DOHH2 (cell line): Measurements from ENCODE around the gene PRDM11.

ENCODE experiments used
- H3F3A ChIP-seq: fragments of 200-600 bp; sonication (generic), shearing (Covaris generic); 2 replicates; pipeline ENCODE4 v1.6.0; 2016; ENCODE audit warnings: antibody characterized with exemption, mild to moderate bottlenecking; ENCODE audit not compliant: control insufficient read depth, insufficient read depth
- H3K27ac ChIP-seq: fragments of 200-600 bp; sonication (generic); 2 replicates; pipeline ENCODE4 v1.5.1; 2014; ENCODE audit warnings: low read depth, mild to moderate bottlenecking, low read length, moderate library complexity
- H3K27me3 ChIP-seq: fragments of 200-600 bp; sonication (generic); 2 replicates; pipeline ENCODE4 v1.6.1; 2014; ENCODE audit warnings: mild to moderate bottlenecking, low read length, mixed read lengths; ENCODE audit not compliant: control insufficient read depth
- H3K36me3 ChIP-seq: fragments of 200-600 bp; sonication (generic); 2 replicates; pipeline ENCODE4 v1.6.1; 2014; ENCODE audit warnings: mild to moderate bottlenecking, low read length, moderate library complexity, mixed read lengths; ENCODE audit not compliant: control insufficient read depth
- H3K4me1 ChIP-seq: fragments of 200-600 bp; sonication (generic); 2 replicates; pipeline ENCODE4 v1.6.1; 2014; ENCODE audit warnings: mild to moderate bottlenecking, low read length, mixed read lengths; ENCODE audit not compliant: control insufficient read depth
- H3K4me2 ChIP-seq: fragments of 200-600 bp; sonication (generic); 2 replicates; pipeline ENCODE4 v1.6.0; 2014; ENCODE audit warnings: mild to moderate bottlenecking, low read length, moderate library complexity
- H3K4me3 ChIP-seq: fragments of 200-600 bp; sonication (generic); 2 replicates; pipeline ENCODE4 v1.5.1; 2014; ENCODE audit warnings: mild to moderate bottlenecking, low read length, mixed read lengths
- H3K79me2 ChIP-seq: fragments of 200-600 bp; sonication (generic); 2 replicates; pipeline ENCODE4 v1.6.1; 2014; ENCODE audit warnings: mild to moderate bottlenecking, low read length, mixed read lengths; ENCODE audit not compliant: control insufficient read depth
- H3K9me2 ChIP-seq: fragments of 200-600 bp; sonication (generic); replicated peaks from 2 replicates; pipeline ENCODE4 v1.6.1; 2014; ENCODE audit warnings: mild to moderate bottlenecking, low read length, mixed read lengths; ENCODE audit not compliant: control insufficient read depth
- H3K9me3 ChIP-seq: fragments of 200-600 bp; sonication (generic); 2 replicates; pipeline ENCODE4 v1.6.1; 2014; ENCODE audit warnings: antibody characterized with exemption, low read length, mixed read lengths; ENCODE audit not compliant: control insufficient read depth, insufficient read depth
- H4K20me1 ChIP-seq: fragments of 200-600 bp; sonication (generic); 2 replicates; pipeline ENCODE4 v1.6.0; 2014; ENCODE audit warnings: low read depth, mild to moderate bottlenecking, antibody characterized with exemption, low read length, moderate library complexity; ENCODE audit not compliant: control insufficient read depth, insufficient read depth
- EZH2phosphoT487 ChIP-seq: fragments of 200-600 bp; sonication (generic); IDR thresholded peaks from 2 replicates; pipeline ENCODE4 v1.6.1; 2017; ENCODE audit warnings: borderline replicate concordance, mild to moderate bottlenecking, antibody characterized with exemption, low read length, moderate library complexity, mixed read lengths
- TF ChIP-seq, protein P1 (sequence below): fragments of 200-600 bp; sonication (generic); IDR thresholded peaks from one replicate; pipeline ENCODE4 v1.5.1; 2014; ENCODE audit warnings: antibody characterized with exemption, mild to moderate bottlenecking, low read depth, low read length; ENCODE audit not compliant: poor library complexity, severe bottlenecking

PRDM11 gene

GRCh38 chr11:45259592-45259991, 113.2 kb downstream of the PRDM11 start:
- no peaks in the 10 kb centered on the region for H3K9me2 ChIP-seq
- no peak overlapping the region for H3K4me3 ChIP-seq
- H4K20me1 ChIP-seq: no peaks in the 10 kb centered on the region
- H3K27ac ChIP-seq: no peak overlapping the region
- H3K36me3 ChIP-seq: no peaks in the 10 kb centered on the region
- H3K4me1 ChIP-seq: no peaks in the 10 kb centered on the region
- no peak overlapping the region for H3K4me2 ChIP-seq
- TF ChIP-seq, protein P1, sequence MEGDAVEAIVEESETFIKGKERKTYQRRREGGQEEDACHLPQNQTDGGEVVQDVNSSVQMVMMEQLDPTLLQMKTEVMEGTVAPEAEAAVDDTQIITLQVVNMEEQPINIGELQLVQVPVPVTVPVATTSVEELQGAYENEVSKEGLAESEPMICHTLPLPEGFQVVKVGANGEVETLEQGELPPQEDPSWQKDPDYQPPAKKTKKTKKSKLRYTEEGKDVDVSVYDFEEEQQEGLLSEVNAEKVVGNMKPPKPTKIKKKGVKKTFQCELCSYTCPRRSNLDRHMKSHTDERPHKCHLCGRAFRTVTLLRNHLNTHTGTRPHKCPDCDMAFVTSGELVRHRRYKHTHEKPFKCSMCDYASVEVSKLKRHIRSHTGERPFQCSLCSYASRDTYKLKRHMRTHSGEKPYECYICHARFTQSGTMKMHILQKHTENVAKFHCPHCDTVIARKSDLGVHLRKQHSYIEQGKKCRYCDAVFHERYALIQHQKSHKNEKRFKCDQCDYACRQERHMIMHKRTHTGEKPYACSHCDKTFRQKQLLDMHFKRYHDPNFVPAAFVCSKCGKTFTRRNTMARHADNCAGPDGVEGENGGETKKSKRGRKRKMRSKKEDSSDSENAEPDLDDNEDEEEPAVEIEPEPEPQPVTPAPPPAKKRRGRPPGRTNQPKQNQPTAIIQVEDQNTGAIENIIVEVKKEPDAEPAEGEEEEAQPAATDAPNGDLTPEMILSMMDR: no peak
- TF ChIP-seq EZH2phosphoT487: no peak
- H3K79me2 ChIP-seq: no peaks in the 10 kb centered on the region
- no peaks in the 10 kb centered on the region for H3F3A ChIP-seq
- peaks cover 24% of the 10 kb centered on the region for H3K27me3 ChIP-seq
- no peaks in the 10 kb centered on the region for H3K9me3 ChIP-seq

DNA sequence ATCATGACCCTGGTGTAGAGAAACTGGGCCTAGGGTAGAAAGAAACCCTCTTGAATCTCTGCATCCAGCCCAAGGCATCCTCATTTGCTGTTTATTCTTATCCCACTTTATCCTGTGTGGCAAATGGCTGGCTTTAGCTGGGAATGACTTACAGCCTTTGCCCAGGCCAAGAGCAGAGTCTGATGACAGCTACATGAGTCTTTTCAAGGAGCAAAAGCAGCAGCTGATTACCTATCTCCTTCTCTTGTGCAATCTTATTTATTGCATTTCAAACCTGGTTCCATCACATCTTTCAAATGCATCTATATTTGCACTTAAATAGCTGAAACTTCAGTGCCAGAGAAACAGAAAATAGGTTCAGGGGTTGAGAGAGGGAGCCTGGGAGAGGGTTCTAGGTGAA, 113.6 kb downstream of the PRDM11 start:
- Histone ChIP-seq H3K9me3 (no peaks in the 10 kb centered on the region), H3K4me3 (no peak overlapping the region), H3K27me3 (peaks cover 25% of the 10 kb centered on the region), H3F3A (no peaks in the 10 kb centered on the region), H3K9me2 (no peaks in the 10 kb centered on the region), H3K36me3 (no peaks in the 10 kb centered on the region), H3K4me2 (no peak overlapping the region), H3K4me1 (no peaks in the 10 kb centered on the region), H4K20me1 (no peaks in the 10 kb centered on the region), H3K79me2 (no peaks in the 10 kb centered on the region), H3K27ac (no peak overlapping the region)
- TF ChIP-seq, protein P1: no peak
- no peak for TF ChIP-seq EZH2phosphoT487

GRCh38 chr11:45262900-45263299, 116.5 kb downstream of the PRDM11 start:
- H3F3A ChIP-seq: no peaks in the 10 kb centered on the region
- no peaks in the 10 kb centered on the region for H3K36me3 ChIP-seq
- TF ChIP-seq EZH2phosphoT487: no peak
- TF ChIP-seq, protein P1: no peak
- no peaks in the 10 kb centered on the region for H3K9me2 ChIP-seq
- H3K27ac ChIP-seq: no peak overlapping the region
- H3K4me3 ChIP-seq: no peak overlapping the region
- H3K9me3 ChIP-seq: no peaks in the 10 kb centered on the region
- H3K4me2 ChIP-seq: no peak overlapping the region
- H3K27me3 ChIP-seq: peaks cover 32% of the 10 kb centered on the region
- no peaks in the 10 kb centered on the region for H4K20me1 ChIP-seq
- no peaks in the 10 kb centered on the region for H3K79me2 ChIP-seq
- H3K4me1 ChIP-seq: no peaks in the 10 kb centered on the region

- Histone ChIP-seq H3K4me1 (no peaks in the 10 kb centered on the region), H4K20me1 (no peaks in the 10 kb centered on the region), H3K9me2 (no peaks in the 10 kb centered on the region), H3K36me3 (no peaks in the 10 kb centered on the region), H3K79me2 (no peaks in the 10 kb centered on the region), H3K27ac (no peak overlapping the region), H3K4me2 (no peak overlapping the region), H3F3A (no peaks in the 10 kb centered on the region), H3K27me3 (peaks cover 29% of the 10 kb centered on the region), H3K9me3 (no peaks in the 10 kb centered on the region), H3K4me3 (no peak overlapping the region)
- TF ChIP-seq, protein P1: no peak
- no peak for TF ChIP-seq EZH2phosphoT487
Measured at GRCh38 chr11:45263773-45264172, 117.3 kb downstream of the PRDM11 start.
